Mucosa of stomach (tissue), 1 donor: ENCODE data around the gene LHX4.

Source experiments
- H3K27me3 ChIP-seq: one replicate; pipeline ENCODE4 v1.7.0; 2013; ENCODE audit warnings: mild to moderate bottlenecking, low read length; ENCODE audit not compliant: control insufficient read depth, insufficient read depth
- H3K36me3 ChIP-seq: one replicate; pipeline ENCODE4 v1.7.0; 2013; ENCODE audit warnings: low read length; ENCODE audit not compliant: control insufficient read depth, insufficient read depth
- H3K4me1 ChIP-seq: one replicate; pipeline ENCODE4 v1.7.0; 2013; ENCODE audit warnings: mild to moderate bottlenecking, low read length; ENCODE audit not compliant: control insufficient read depth, insufficient read depth
- H3K4me3 ChIP-seq: one replicate; pipeline ENCODE4 v1.7.0; 2013; ENCODE audit warnings: low read length
- H3K9ac ChIP-seq: one replicate; pipeline ENCODE4 v1.7.0; 2013; ENCODE audit warnings: mild to moderate bottlenecking, low read length, moderate library complexity
- H3K9me3 ChIP-seq: one replicate; pipeline ENCODE4 v1.7.0; 2013; ENCODE audit warnings: mild to moderate bottlenecking, low read length, moderate library complexity; ENCODE audit not compliant: control insufficient read depth
- donor health status: Pancreatic carcinoma.

LHX4 gene

DNA sequence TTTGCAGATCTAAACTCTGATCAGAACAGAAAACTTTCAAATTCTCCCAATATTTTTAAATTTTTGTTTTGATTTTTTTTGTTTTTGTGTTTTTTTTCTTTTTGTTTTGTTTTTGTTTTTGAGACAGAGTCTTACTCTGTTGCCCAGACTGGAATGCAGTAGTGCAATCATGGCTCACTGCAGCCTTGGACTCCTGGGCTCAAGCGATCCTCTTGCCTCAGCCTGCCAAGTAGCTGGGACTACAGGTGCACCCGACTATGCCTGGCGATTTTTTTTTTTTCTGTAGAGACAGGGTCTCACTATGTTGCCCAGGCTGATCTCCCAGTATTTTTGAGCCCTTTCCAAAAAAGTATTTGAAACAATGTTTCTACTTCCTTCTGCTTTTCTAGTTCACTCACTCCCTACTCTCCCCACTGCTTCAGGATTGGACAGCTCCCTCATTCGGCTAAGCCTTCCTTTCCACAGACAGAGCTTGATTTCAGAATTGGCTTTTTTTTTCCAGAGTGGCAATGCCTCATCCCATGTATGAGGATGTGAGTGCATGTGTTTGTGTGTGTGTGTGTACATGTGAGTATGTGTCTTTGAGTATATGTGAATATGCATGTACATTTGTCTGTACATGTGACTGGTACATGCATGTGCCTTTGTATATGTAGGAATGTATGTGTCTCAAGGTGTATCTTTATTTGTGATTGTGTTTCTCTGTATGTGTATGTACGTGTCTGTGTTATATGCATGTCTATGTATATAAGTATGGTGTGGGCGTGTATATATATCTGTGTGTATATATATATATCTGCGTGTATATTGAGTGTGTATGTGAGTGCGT, 11.9 kb downstream of the LHX4 start:
- peaks cover 48% of the 10 kb centered on the region for H3K27me3 ChIP-seq
- H3K4me1 ChIP-seq = no peaks in the 10 kb centered on the region
- no peak overlapping the region for H3K4me3 ChIP-seq
- no peaks in the 10 kb centered on the region for H3K9me3 ChIP-seq
- H3K9ac ChIP-seq = no peak overlapping the region
- no peaks in the 10 kb centered on the region for H3K36me3 ChIP-seq

DNA sequence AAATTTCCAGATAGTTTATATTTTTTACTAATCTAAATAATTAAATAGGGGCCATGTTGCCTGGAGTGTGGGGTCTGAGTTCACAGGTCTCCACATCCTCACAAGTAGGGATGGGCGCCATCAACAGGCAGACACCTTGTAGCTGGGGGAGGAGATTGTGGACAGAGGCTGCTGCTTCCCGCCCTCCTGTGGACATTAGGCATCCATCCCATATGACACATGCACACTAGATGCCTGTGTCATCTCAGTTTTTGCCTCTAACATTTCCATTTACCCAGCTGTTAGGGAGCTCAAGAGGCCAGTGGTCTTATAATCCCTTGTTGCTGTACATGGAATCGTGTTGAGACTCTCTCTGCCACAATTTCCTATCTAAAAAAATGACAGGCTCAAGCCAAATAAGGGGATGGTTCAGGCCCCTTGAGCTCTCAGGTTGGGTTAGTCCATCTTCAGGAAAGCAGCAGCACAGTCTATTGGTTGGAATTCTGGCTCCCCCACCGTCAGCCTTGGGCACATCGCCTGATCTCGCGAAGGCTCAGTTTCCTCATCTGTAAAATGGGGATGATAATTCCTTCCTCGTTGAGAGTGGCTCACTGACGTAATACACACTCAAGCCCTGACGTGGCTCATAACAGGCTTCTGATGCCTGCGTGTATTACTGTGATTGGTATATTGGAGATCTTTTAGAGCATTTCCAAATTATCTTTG, 13.6 kb downstream of the LHX4 start:
- no peaks in the 10 kb centered on the region for H3K4me1 ChIP-seq
- H3K27me3 ChIP-seq = peaks cover 31% of the 10 kb centered on the region
- H3K9me3 ChIP-seq = no peaks in the 10 kb centered on the region

DNA sequence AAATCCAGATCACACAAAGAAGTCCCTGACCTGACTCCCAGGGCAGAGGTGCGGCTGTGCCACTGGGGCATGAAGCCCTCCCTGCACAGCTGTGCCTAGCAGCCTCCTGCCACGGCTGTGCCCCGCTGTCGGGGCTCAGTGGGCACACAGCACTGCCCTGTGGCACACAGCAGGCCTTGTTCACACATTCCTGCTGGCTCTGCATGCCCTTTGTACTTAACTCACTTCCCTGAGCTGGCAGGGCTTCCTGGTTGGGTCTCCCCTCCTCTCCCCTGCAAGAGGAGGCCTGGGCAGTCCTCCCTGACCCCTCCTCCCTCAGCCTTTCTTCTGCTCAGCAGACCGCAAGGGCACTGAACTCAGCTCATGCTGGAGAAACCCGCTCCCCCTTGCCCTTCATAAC, 14.8 kb downstream of the LHX4 start:
- no peaks in the 10 kb centered on the region for H3K36me3 ChIP-seq
- H3K9me3 ChIP-seq = no peaks in the 10 kb centered on the region
- no peaks in the 10 kb centered on the region for H3K4me1 ChIP-seq
- peaks cover 19% of the 10 kb centered on the region for H3K27me3 ChIP-seq
- H3K9ac ChIP-seq = no peak overlapping the region
- no peak overlapping the region for H3K4me3 ChIP-seq

More for the DNA sequence above, 13.6 kb downstream of the LHX4 start:
- Histone ChIP-seq H3K9ac (no peak overlapping the region), H3K36me3 (no peaks in the 10 kb centered on the region), H3K4me3 (no peak overlapping the region)

DNA sequence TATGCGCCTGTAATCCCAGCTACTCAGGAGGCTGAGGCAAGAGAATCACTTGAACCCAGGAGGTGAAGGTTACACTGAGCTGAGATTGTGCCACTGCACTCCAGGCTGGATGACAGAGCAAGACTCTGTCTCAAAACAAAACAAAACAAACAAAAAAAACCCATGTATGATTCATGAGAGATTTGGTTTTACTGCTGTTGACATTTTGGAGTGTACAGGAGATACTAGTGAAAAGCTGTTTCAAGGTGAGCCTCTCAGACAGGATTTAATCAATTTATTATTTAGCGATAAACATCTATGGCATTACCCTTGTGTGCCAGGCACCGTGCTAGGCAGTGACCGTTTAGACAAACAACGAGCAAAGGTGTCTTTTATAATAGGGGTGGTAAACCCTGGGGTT, 16.5 kb downstream of the LHX4 start:
- no peak overlapping the region for H3K4me3 ChIP-seq
- H3K27me3 ChIP-seq = peaks cover 4% of the 10 kb centered on the region
- H3K36me3 ChIP-seq = no peaks in the 10 kb centered on the region
- H3K4me1 ChIP-seq = no peaks in the 10 kb centered on the region
- no peak overlapping the region for H3K9ac ChIP-seq
- no peaks in the 10 kb centered on the region for H3K9me3 ChIP-seq

DNA sequence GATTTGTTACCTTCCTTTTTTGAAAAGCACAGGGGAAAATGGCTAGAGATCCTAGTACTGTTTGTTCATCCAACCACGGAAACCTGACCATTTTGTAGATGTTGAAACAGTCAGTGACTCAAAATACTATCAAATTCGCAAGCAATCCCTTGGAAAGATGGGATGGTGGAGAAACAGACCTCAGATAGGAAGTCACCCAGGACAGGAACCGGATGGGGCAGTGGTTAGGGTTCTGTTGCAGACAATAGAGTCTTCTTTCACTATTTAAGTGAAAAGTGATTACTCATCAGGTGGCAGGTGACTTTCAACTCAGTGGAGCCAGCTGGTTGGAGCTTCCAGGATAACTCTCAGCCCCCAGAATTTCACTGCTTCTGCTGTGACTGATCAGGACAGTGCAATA, 17.0 kb downstream of the LHX4 start:
- H3K36me3 ChIP-seq = no peaks in the 10 kb centered on the region
- H3K4me1 ChIP-seq = no peaks in the 10 kb centered on the region
- peaks cover 8% of the 10 kb centered on the region for H3K27me3 ChIP-seq
- H3K9ac ChIP-seq = no peak overlapping the region
- no peaks in the 10 kb centered on the region for H3K9me3 ChIP-seq
- H3K4me3 ChIP-seq = no peak overlapping the region

DNA sequence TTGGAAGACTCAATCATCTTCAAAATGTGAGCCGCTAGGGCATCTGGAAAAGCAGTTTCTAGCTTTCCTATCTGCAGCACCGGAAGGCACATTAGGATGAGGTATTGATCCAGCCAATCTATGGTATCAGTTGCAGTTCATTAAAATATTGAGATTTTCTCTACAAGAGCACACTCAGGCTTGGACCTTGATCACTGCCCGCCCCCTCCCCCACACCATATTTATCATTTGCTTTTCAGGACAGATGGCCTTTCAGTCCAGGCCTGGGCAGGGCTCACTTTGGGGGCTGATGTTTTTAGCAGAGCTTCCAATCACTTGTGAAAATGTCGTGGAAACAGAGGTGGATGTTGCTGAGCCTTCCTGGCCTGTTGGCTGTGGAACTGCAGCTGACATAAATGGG, 17.5 kb downstream of the LHX4 start:
- Histone ChIP-seq H3K36me3 (no peaks in the 10 kb centered on the region), H3K27me3 (peaks cover 10% of the 10 kb centered on the region), H3K4me1 (no peaks in the 10 kb centered on the region), H3K9ac (no peak overlapping the region), H3K4me3 (no peak overlapping the region), H3K9me3 (no peaks in the 10 kb centered on the region)

DNA sequence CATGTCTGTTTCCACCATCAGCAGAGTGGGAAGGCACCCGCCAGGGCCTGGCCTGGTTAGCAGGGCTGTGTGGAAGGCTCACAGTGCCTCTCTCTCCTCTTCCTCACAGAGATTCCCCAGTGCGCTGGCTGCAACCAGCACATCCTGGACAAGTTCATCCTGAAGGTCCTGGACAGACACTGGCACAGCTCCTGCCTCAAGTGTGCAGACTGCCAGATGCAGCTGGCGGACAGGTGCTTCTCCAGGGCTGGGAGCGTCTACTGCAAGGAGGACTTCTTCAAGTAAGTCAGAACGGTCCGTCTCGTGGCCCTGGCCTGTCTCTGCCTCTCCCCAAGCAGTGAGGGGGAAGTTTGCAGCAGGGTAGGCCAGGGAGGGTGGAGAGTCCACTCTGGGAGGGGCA, 18.1 kb downstream of the LHX4 start:
- no peaks in the 10 kb centered on the region for H3K9me3 ChIP-seq

DNA sequence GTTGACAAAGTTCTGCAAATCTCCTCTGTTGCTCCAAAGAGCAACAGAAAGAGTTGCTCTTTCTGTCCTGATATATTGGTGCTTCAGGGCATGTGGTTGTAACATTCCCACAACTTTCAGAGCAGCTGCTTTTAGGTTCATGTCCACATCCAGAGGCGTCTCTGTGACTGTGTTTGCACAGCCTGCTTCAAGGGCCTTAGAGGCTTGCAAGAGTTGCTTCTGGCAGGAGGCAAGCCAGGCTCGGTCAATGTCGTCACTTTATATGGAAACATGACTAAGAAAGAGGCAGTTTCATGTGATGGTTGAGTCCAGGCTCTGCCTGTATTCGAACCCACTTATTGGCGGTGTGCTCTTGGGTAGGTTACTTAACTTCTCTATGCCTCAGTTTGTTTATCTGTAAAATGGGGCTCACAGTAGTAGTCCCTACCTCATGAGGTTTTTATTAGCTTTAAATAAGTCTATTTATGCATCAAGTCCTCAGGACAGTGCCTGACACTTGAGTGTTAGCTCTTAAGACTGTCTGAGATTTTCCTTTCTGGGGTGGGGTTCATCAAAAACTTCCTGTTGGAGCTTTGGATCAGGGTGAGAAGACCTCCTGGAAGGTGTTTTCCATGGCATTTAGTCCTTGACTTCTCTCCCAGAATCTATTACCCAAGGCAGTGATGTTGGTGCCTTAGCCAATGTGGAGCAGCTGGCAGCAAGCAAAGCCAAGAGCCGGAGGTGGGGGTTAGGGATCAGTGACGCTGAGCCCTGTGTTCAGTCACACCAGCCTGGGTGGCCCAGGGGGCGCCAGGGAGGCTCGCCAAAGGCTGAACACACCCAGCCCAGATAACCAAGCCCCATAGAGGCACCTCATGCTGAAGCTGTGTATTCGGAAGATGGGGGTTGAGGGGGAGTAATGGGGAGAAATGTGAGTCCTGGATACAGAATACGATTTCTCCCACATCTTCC, 18.9 kb downstream of the LHX4 start:
- H3K4me1 ChIP-seq = no peaks in the 10 kb centered on the region
- peaks cover 18% of the 10 kb centered on the region for H3K27me3 ChIP-seq
- no peak overlapping the region for H3K4me3 ChIP-seq
- H3K9me3 ChIP-seq = no peaks in the 10 kb centered on the region
- no peaks in the 10 kb centered on the region for H3K36me3 ChIP-seq
- no peak overlapping the region for H3K9ac ChIP-seq

More for the DNA sequence above, 18.1 kb downstream of the LHX4 start:
- Histone ChIP-seq H3K4me3 (no peak overlapping the region), H3K4me1 (no peaks in the 10 kb centered on the region), H3K9ac (no peak overlapping the region), H3K36me3 (no peaks in the 10 kb centered on the region), H3K27me3 (peaks cover 16% of the 10 kb centered on the region)

DNA sequence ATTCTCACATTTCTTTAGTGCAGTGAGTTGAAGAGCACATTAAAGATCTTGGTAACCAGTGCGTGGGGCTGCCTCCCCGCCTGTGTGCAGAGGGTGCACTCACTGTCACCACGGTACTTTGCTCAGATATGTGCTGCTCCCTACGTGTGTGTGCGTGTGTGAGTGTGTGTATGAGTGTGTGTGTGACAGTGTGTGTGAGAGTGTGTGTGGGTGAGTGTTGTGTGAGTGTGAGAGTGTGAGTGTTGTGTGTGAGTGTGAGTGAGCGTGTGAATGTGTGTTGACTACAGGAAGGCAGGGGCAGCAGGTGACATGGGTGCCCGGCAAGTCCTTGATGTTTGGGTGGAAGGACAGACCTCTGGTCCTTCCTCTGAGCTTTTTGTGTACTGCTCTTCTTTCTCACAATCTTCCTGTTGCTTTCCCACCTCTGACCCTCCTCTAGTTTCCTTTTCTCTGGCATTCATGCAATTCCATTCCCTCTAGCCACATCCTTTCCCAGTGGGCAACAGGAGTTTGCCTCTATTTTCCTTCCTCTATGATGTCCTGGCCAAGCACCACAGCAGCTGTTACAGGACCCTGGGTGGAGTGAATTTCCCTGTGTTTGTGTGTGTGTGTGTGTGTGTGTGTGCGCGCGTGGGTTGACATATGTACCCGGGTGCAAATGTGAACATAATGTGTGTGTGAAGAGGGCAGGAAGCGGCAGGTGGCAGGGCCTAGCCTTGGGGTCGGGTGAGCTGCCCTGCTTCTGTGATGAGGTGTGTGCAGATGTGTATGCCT, 19.8 kb downstream of the LHX4 start:
- H3K27me3 ChIP-seq = peaks cover 18% of the 10 kb centered on the region
- no peaks in the 10 kb centered on the region for H3K9me3 ChIP-seq
- no peak overlapping the region for H3K9ac ChIP-seq
- H3K36me3 ChIP-seq = no peaks in the 10 kb centered on the region
- no peak overlapping the region for H3K4me3 ChIP-seq
- no peaks in the 10 kb centered on the region for H3K4me1 ChIP-seq

DNA sequence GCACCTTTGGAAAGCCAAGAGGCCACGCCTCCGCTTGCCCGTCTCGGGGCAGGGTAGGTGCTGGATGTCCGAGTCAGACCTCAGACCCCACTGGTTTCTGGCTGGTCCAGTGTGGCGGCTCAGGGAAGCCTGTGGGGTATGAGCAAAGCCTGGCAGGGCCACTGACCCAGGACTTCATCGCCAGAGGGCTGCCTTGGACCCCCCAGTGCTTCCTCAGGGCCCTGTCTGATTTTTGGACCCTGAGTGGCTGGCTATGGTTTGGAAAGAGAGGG, 20.4 kb downstream of the LHX4 start:
- H3K27me3 ChIP-seq = peaks cover 15% of the 10 kb centered on the region

DNA sequence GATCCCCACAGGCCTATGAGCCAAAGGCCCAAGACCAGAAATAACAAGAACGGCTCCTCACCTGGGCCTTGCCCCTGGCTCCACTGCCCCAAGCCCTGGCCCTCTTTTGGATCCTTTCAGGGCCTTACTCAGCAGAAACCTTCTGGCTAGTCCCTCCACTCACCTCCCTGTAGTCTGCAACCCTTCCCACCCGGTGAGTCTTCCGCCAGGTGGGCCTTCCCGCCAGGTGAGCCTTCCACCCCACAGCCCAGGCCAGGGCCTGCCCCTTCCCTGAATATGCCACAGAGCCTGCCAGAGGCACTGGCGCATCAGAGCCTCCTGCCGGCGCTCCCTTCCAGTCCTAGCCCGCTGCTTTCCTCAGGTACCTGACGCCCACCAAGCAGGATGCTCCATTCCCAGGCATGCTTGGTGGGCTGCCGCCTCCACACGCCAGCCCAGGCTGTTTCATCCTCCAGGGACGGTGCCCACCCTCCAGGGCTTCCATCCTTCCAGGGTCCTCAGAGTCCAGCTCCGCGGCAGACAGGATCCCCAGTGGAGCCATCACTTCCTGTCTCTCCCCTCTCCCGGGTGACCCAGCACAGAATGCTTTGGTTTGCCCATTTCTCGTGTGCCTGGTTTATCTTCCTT, 20.9 kb downstream of the LHX4 start:
- peaks cover 17% of the 10 kb centered on the region for H3K27me3 ChIP-seq
- no peak overlapping the region for H3K4me3 ChIP-seq
- H3K9me3 ChIP-seq = no peaks in the 10 kb centered on the region
- no peaks in the 10 kb centered on the region for H3K36me3 ChIP-seq
- H3K4me1 ChIP-seq = no peaks in the 10 kb centered on the region
- no peak overlapping the region for H3K9ac ChIP-seq

More for the DNA sequence above, 20.4 kb downstream of the LHX4 start:
- no peak overlapping the region for H3K9ac ChIP-seq
- H3K9me3 ChIP-seq = no peaks in the 10 kb centered on the region
- no peak overlapping the region for H3K4me3 ChIP-seq
- no peaks in the 10 kb centered on the region for H3K36me3 ChIP-seq
- no peaks in the 10 kb centered on the region for H3K4me1 ChIP-seq
